Measurements from ENCODE around the gene MSANTD2.

DNA sequence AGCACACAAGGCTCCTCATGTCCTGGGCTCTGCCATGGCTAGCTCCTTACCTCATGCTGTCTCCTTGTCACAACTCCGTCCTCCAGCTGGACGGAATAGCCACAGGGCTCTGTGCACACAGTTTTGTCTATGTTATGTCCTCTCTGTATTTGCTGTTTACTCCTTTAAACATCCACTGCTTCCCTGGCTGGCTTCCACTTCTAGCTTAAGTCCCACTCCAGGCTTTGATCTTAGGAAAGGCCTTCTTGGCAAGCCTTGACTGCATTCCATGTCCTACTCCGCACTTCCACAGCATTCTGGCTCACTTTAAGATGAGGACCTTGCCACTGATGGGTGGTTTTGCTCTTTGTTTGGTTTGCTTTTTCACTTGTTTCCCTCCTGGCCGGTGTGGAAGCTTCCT is 42.1 kb upstream of the MSANTD2 start:
- no peak for TF ChIP-seq RAD21 (IDR thresholded peaks at IDR 0.05; ENCODE audit: low read length)
- no peak for TF ChIP-seq CTCF (conservative IDR thresholded peaks at IDR 0.05; ENCODE audit: low read depth, low read length)
- no peak for TF ChIP-seq POLR2A (IDR thresholded peaks at IDR 0.05; ENCODE audit: low read depth, low read length)
- no peak for TF ChIP-seq SMC3 (IDR thresholded peaks at IDR 0.05; ENCODE audit: low read depth, low read length)
